Type B pancreatic cell (in vitro differentiated cells): ENCODE results near the gene PAFAH2. TPM values are rescaled to one million over a fixed set of nuclear protein-coding genes. Genes with fewer than 3 reads are reported as not detected.

ENCODE experiments used
- DNase-seq: peaks from one replicate; pipeline ENCODE4 v3.0.0; 2021; ENCODE audit warnings: mixed read lengths; ENCODE audit not compliant: unreplicated experiment; ENCODE audit errors: extremely low spot score
- H3K27ac Mint-ChIP-seq: 2 replicates; pipeline ENCODE4 v1.8.0; 2021; ENCODE audit warnings: mild to moderate bottlenecking, mixed read lengths
- H3K27me3 Mint-ChIP-seq: 2 replicates; pipeline ENCODE4 v1.8.0; 2021; ENCODE audit warnings: mixed read lengths
- H3K36me3 Mint-ChIP-seq: 2 replicates; pipeline ENCODE4 v1.8.0; 2021; ENCODE audit warnings: mixed read lengths
- H3K4me1 Mint-ChIP-seq: one replicate; pipeline ENCODE4 v1.8.0; 2021; ENCODE audit warnings: mixed read lengths; ENCODE audit not compliant: unreplicated experiment
- H3K4me3 Mint-ChIP-seq: 2 replicates; pipeline ENCODE4 v1.8.0; 2021; ENCODE audit warnings: mild to moderate bottlenecking, mixed read lengths
- H3K9me3 Mint-ChIP-seq: 2 replicates; pipeline ENCODE4 v1.8.0; 2021; ENCODE audit warnings: mixed read lengths
- long read RNA-seq: library from polyadenylated mRNA; unstranded; transcript quantifications from one replicate; pipeline ENCODE4 v2.0.0, GENCODE V29; 2020
- total RNA-seq: library from RNA; stranded (reverse); gene quantifications from 2 replicates; pipeline ENCODE4 v1.2.1, GENCODE V29; 2021; ENCODE audit warnings: low replicate concordance
- TF ChIP-seq, protein P1 (sequence below): fragments of 200-600 bp; sonication (generic); conservative IDR thresholded peaks from 2 replicates; pipeline ENCODE4 v1.5.0; 2021; ENCODE audit warnings: antibody characterized with exemption, mild to moderate bottlenecking

The PAFAH2 gene
- 16.7 and 21.1 TPM in 2 replicates for total RNA-seq
- long read RNA-seq, transcript PAFAH2-201 (11 exons, 3,581 nt): major isoform, 85 of 115 reads
- long read RNA-seq, partial matches to known transcripts: 12 of 115 reads
- long read RNA-seq, other reads (novel, unspliced or antisense): 17 of 115 reads

GRCh38 chr1:25997828-25998761, at the start of gene PAFAH2:
TSS of gene PAFAH2 (minus strand) at chr1:25998063. CDS start at chr1:25990816, 7,247 bp downstream.
- Mint-ChIP-seq H3K27ac (peak within 1 kb of the TSS; percentile 96), H3K36me3 (no peaks in the 10 kb centered on the region), H3K4me3 (peak within 1 kb of the TSS; percentile 96), H3K4me1 (peaks cover 21% of the 10 kb centered on the region), H3K9me3 (no peaks in the 10 kb centered on the region), H3K27me3 (no peaks in the 10 kb centered on the region)
- TF ChIP-seq, protein P1, sequence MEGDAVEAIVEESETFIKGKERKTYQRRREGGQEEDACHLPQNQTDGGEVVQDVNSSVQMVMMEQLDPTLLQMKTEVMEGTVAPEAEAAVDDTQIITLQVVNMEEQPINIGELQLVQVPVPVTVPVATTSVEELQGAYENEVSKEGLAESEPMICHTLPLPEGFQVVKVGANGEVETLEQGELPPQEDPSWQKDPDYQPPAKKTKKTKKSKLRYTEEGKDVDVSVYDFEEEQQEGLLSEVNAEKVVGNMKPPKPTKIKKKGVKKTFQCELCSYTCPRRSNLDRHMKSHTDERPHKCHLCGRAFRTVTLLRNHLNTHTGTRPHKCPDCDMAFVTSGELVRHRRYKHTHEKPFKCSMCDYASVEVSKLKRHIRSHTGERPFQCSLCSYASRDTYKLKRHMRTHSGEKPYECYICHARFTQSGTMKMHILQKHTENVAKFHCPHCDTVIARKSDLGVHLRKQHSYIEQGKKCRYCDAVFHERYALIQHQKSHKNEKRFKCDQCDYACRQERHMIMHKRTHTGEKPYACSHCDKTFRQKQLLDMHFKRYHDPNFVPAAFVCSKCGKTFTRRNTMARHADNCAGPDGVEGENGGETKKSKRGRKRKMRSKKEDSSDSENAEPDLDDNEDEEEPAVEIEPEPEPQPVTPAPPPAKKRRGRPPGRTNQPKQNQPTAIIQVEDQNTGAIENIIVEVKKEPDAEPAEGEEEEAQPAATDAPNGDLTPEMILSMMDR: peak; percentile 99
- DNase-seq: peak; percentile 98

DNA sequence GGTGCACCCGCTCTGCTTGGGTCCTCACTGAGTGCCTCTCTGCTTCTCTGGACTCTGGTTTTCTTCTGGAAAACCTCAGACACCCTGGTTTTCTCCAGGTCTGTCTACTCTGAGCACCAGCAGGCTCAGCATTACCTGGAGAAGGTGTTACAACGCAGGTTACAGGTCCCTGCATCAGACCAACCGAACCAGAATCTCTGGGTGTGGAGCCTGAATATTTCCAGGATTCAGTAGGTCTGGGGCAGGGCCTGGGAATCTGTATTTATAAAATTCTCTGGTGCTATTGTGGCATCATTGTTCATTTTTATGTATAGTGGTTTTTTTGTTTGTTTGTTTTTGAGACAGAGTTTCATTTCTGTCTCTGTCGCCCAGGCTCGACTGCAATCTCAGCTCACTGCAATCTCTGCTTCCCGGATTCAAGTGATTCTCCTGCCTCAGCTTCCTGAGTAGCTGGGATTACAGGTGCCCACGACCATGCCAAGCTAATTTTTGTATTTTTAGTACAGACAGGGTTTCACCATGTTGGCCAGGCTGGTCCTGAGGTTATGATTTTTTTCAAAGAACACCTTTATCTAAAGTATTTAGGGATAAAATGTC, 49.5 kb upstream of the PAFAH2 start:
- Mint-ChIP-seq H3K4me1 (peaks cover 10% of the 10 kb centered on the region), H3K27me3 (peaks cover 79% of the 10 kb centered on the region), H3K27ac (peak overlapping the region; percentile 70), H3K36me3 (no peaks in the 10 kb centered on the region), H3K4me3 (peak overlapping the region; percentile 77), H3K9me3 (no peaks in the 10 kb centered on the region)
- DNase-seq: no peak
- TF ChIP-seq, protein P1: no peak

- DNase-seq: no peak
- Mint-ChIP-seq H3K27me3 (peaks cover 82% of the 10 kb centered on the region), H3K36me3 (no peaks in the 10 kb centered on the region), H3K4me1 (peaks cover 10% of the 10 kb centered on the region), H3K9me3 (no peaks in the 10 kb centered on the region), H3K4me3 (peak overlapping the region; percentile 77), H3K27ac (peak overlapping the region; percentile 70)
- TF ChIP-seq, protein P1: no peak
Observed at GRCh38 chr1:26046246-26047095, 48.6 kb upstream of the PAFAH2 start.

GRCh38 chr1:26045722-26046245, 47.9 kb upstream of the PAFAH2 start, which contains the start of gene SLC30A2:
TSS of gene SLC30A2 (minus strand) at chr1:26046118. CDS start at chr1:26045896, 222 bp downstream.
- no peak for DNase-seq
- TF ChIP-seq, protein P1: no peak

More at GRCh38 chr1:26045722-26046245, 47.9 kb upstream of the PAFAH2 start, which contains the start of gene SLC30A2:
- H3K36me3 Mint-ChIP-seq: no peaks in the 10 kb centered on the region
- no peaks in the 10 kb centered on the region for H3K9me3 Mint-ChIP-seq
- H3K27me3 Mint-ChIP-seq: peaks cover 77% of the 10 kb centered on the region
- peak within 1 kb of the TSS; percentile 87 for H3K4me3 Mint-ChIP-seq
- H3K4me1 Mint-ChIP-seq: peaks cover 10% of the 10 kb centered on the region
- H3K27ac Mint-ChIP-seq: peak within 1 kb of the TSS; percentile 82
